NB4 (cell line): ENCODE results near the gene EFNA3.
A peak's percentile ranks its signal among the peaks of the same experiment; 100 is the strongest.

Experiments
- DNase-seq: peaks from one replicate; pipeline ENCODE4 v3.0.0; 2010; ENCODE audit warnings: low read depth
- H3K4me3 ChIP-seq: one replicate; pipeline ENCODE4 v1.5.1; 2011; ENCODE audit warnings: mild to moderate bottlenecking, low read depth, low read length, moderate library complexity
- CTCF ChIP-seq: IDR thresholded peaks from one replicate; pipeline ENCODE4 v1.5.1; 2012; ENCODE audit warnings: low read depth, low read length
- MAX ChIP-seq: IDR thresholded peaks from 2 replicates; pipeline ENCODE4 v1.6.1; 2011; ENCODE audit warnings: low read depth, low read length
- MYC ChIP-seq: IDR thresholded peaks from 2 replicates; pipeline ENCODE4 v1.6.1; 2011; ENCODE audit warnings: low read depth, low read length
- POLR2A ChIP-seq: IDR thresholded peaks from 2 replicates; pipeline ENCODE4 v1.6.1; 2011; ENCODE audit warnings: mild to moderate bottlenecking; ENCODE audit not compliant: insufficient read length; ENCODE audit errors: extremely low read depth

EFNA3 gene

GRCh38 chr1:155134322-155134721 lies 55.7 kb downstream of the EFNA3 start:
- no peak for TF ChIP-seq MAX
- TF ChIP-seq MYC = no peak
- TF ChIP-seq CTCF = no peak
- TF ChIP-seq POLR2A = no peak
- peak overlapping the region; percentile 85 for H3K4me3 ChIP-seq
- DNase-seq = no peak

- DNase-seq = peak; percentile 82
- TF ChIP-seq MYC = peak; percentile 20; the same call in 1 of the 2 replicates
- TF ChIP-seq POLR2A = no peak
- no peak for TF ChIP-seq MAX
- TF ChIP-seq CTCF = no peak
- H3K4me3 ChIP-seq = peak overlapping the region; percentile 85
These were observed 56.3 kb downstream of the EFNA3 start for GRCh38 chr1:155134880-155135414.

- peak within 1 kb of the TSS; percentile 85 for H3K4me3 ChIP-seq
- TF ChIP-seq MAX (peak; percentile 29; the same call in 1 of the 2 replicates), MYC (no peak; the same call in none of the 2 replicates), CTCF (no peak), POLR2A (peak; percentile 95)
These were observed 56.9 kb downstream of the EFNA3 start, which contains the start of gene SLC50A1 for GRCh38 chr1:155135415-155136028. SLC50A1 (plus strand) TSS chr1:155135852; CDS start chr1:155135912, 60 bp downstream.

DNA sequence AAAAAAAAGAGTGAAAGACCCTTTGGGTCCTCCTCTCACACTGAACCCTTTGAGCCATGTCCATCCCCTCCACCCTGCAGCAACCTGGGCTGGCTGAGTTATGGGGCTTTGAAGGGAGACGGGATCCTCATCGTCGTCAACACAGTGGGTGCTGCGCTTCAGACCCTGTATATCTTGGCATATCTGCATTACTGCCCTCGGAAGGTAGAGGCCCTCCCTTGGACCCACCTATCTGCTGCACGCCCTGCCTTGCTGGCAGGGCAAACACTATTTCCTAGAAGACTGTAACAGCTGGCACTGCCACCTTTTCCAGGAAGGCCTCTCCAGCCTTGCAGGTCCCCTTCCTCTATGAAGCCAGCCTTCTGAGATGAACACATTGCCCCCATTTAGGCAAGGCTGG lies 58.1 kb downstream of the EFNA3 start:
- DNase-seq = peak; percentile 35
- H3K4me3 ChIP-seq = peak overlapping the region; percentile 66
- TF ChIP-seq CTCF (no peak), MYC (no peak), POLR2A (no peak), MAX (no peak)

More at GRCh38 chr1:155135415-155136028, 56.9 kb downstream of the EFNA3 start, which contains the start of gene SLC50A1:
- peak; percentile 95 for DNase-seq
